ENCODE data around the gene POLR1A. TPM values are rescaled to one million over a fixed set of nuclear protein-coding genes. Genes with fewer than 3 reads are reported as not detected.

The POLR1A gene
- polyA plus RNA-seq, 3 donors, result 0.45 to 2.1 (median 1.6) TPM

DNA sequence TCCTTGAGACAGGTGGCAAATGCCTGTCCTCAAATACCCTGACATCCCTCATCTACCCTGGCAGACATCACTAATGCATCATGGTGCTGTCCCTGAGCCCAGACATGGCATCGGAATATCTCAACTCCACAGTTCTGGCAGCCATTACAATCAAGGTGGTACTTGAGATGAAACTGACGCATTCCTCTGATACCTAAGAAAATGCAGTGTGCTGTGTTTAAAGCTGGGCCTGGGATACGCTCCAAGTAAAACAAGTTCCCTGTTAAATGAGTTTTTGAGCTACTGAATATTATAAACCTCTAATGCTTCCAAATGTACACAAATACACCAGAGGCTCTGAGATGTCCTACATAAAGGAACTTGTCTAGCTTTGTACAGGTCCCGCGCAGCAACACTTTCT is 29.8 kb downstream of the POLR1A start:
- Mint-ChIP-seq H3K27ac (peak overlapping the region in 1 of 7 donors; percentile 29), H3K9me3 (peaks cover 0 to 3% (median 0%) of the 10 kb centered on the region in 7 donors), H3K4me1 (peaks cover 39% of the 10 kb centered on the region), H3K36me3 (peaks cover 55 to 57% of the 10 kb centered on the region in 2 donors), H3K4me3 (no peak overlapping the region), H3K27me3 (ENCODE audit: low read depth in 3 of 3) (peaks cover 0 to 4% (median 0%) of the 10 kb centered on the region in 3 donors)
- no peaks in the 10 kb centered on the region for H4K20me1 ChIP-seq (ENCODE audit: insufficient read depth, low read length)
- H3K36me3 ChIP-seq (replicated peaks in 1 of 2; ENCODE audit: control insufficient read depth in 1 of 2, insufficient read depth in 2 of 2, low read length in 2 of 2), result peaks cover 27 to 51% of the 10 kb centered on the region in 2 donors
- H3K4me1 ChIP-seq (ENCODE audit: control insufficient read depth in 1 of 2, insufficient read depth in 2 of 2, low read length in 2 of 2), result peaks cover 22 to 26% of the 10 kb centered on the region in 2 donors
- no peak overlapping the region for H3K4me2 ChIP-seq (replicated peaks; ENCODE audit: extremely low read depth, low read length, poor library complexity, severe bottlenecking)
- TF ChIP-seq, protein P1, sequence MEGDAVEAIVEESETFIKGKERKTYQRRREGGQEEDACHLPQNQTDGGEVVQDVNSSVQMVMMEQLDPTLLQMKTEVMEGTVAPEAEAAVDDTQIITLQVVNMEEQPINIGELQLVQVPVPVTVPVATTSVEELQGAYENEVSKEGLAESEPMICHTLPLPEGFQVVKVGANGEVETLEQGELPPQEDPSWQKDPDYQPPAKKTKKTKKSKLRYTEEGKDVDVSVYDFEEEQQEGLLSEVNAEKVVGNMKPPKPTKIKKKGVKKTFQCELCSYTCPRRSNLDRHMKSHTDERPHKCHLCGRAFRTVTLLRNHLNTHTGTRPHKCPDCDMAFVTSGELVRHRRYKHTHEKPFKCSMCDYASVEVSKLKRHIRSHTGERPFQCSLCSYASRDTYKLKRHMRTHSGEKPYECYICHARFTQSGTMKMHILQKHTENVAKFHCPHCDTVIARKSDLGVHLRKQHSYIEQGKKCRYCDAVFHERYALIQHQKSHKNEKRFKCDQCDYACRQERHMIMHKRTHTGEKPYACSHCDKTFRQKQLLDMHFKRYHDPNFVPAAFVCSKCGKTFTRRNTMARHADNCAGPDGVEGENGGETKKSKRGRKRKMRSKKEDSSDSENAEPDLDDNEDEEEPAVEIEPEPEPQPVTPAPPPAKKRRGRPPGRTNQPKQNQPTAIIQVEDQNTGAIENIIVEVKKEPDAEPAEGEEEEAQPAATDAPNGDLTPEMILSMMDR (IDR thresholded peaks at IDR 0.05), result no peak
- intact Hi-C loops (cut with micrococcal nuclease), result loop anchor here in 1 of 2 donors (5.0 kb wide), 1 partner anchor 189 kb away; the partner anchor contains the start of gene ST3GAL5
- H2AFZ ChIP-seq (ENCODE audit: insufficient read depth, low read depth, low read length, poor library complexity, severe bottlenecking), result no peak overlapping the region
- H3K9ac ChIP-seq (ENCODE audit: insufficient read depth, low read length, poor library complexity, severe bottlenecking), result no peak overlapping the region
- H3K9me3 ChIP-seq (replicated peaks in 1 of 2; ENCODE audit: control insufficient read depth in 1 of 2, insufficient read depth in 1 of 2, low read length in 2 of 2), result no peaks in the 10 kb centered on the region
- H3K79me2 ChIP-seq (ENCODE audit: insufficient read depth, low read length), result no peaks in the 10 kb centered on the region
- no peak overlapping the region for H3K27ac ChIP-seq (ENCODE audit: low read depth in 1 of 2, low read length in 2 of 2)
- WGBS (ENCODE audit: insufficient coverage), result 100% methylated on average over 2 of the region's 5 CpGs
- no peaks in the 10 kb centered on the region for H3K27me3 ChIP-seq (ENCODE audit: control insufficient read depth in 2 of 2, insufficient read depth in 2 of 2, low read length in 2 of 2)
- H3K4me3 ChIP-seq (replicated peaks in 1 of 3; ENCODE audit: low read depth in 2 of 3, low read length in 3 of 3), result no peak overlapping the region
- no peak for DNase-seq

DNA sequence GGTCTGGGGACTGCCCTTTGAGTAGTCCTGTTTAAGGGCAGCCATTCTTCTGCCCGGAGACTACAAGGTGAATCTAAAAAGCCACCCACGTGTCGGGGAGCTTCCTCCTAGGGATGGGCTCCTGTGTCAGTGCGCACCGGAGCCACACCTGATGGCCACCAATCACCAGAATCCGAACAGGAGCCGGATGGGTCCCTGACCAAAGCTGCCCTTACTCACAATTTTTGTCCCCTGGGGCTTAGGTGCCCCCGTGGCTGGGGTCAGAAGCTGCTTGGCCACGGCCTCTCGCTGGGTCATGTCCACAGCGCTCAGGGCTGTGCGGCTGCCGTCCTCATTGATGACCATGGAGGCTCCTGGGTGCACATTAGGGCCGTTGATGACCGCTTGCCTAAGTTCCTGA is 30.9 kb downstream of the POLR1A start:
- WGBS (ENCODE audit: insufficient coverage), result 98% methylated on average over 15 of the region's 15 CpGs
- Mint-ChIP-seq H3K27me3 (ENCODE audit: low read depth in 3 of 3) (peaks cover 0 to 4% (median 2%) of the 10 kb centered on the region in 3 donors), H3K27ac (no peak overlapping the region)

More for the DNA sequence above, 30.9 kb downstream of the POLR1A start:
- Mint-ChIP-seq H3K36me3 (peaks cover 66 to 68% of the 10 kb centered on the region in 2 donors), H3K9me3 (peaks cover 0 to 3% (median 0%) of the 10 kb centered on the region in 7 donors), H3K4me1 (peaks cover 28% of the 10 kb centered on the region), H3K4me3 (no peak overlapping the region)
- no peak for DNase-seq
- Histone ChIP-seq H3K9me3 (replicated peaks in 1 of 2; ENCODE audit: control insufficient read depth in 1 of 2, insufficient read depth in 1 of 2, low read length in 2 of 2) (no peaks in the 10 kb centered on the region), H3K79me2 (ENCODE audit: insufficient read depth, low read length) (no peaks in the 10 kb centered on the region), H3K9ac (ENCODE audit: insufficient read depth, low read length, poor library complexity, severe bottlenecking) (no peak overlapping the region), H3K27me3 (ENCODE audit: control insufficient read depth in 2 of 2, insufficient read depth in 2 of 2, low read length in 2 of 2) (no peaks in the 10 kb centered on the region), H3K4me3 (replicated peaks in 1 of 3; ENCODE audit: low read depth in 2 of 3, low read length in 3 of 3) (no peak overlapping the region), H2AFZ (ENCODE audit: insufficient read depth, low read depth, low read length, poor library complexity, severe bottlenecking) (no peak overlapping the region), H3K4me1 (ENCODE audit: control insufficient read depth in 1 of 2, insufficient read depth in 2 of 2, low read length in 2 of 2) (peaks cover 11 to 15% of the 10 kb centered on the region in 2 donors), H3K36me3 (replicated peaks in 1 of 2; ENCODE audit: control insufficient read depth in 1 of 2, insufficient read depth in 2 of 2, low read length in 2 of 2) (peaks cover 36 to 62% of the 10 kb centered on the region in 2 donors), H4K20me1 (ENCODE audit: insufficient read depth, low read length) (no peaks in the 10 kb centered on the region), H3K4me2 (replicated peaks; ENCODE audit: extremely low read depth, low read length, poor library complexity, severe bottlenecking) (no peak overlapping the region), H3K27ac (ENCODE audit: low read depth in 1 of 2, low read length in 2 of 2) (no peak overlapping the region)
- TF ChIP-seq, protein P1 (IDR thresholded peaks at IDR 0.05), result no peak
- intact Hi-C loops (cut with micrococcal nuclease), result loop anchor here in 1 of 2 donors (5.0 kb wide), 1 partner anchor 188 kb away; the partner anchor contains the start of gene ST3GAL5
